Calu3 (cell line): ENCODE results near the gene BSND. TPM values are rescaled to one million over a fixed set of nuclear protein-coding genes. Genes with fewer than 3 reads are reported as not detected.

Experiments
- BruUV-seq: library from RNA; stranded (reverse); fragments of 400-500 nt; replicated peaks from 2 replicates; lab custom pipeline; 2021; lab: Mats Ljungman, UMichigan
- CTCF ChIA-PET: fragments of 300-600 bp; sonication (Branson Sonifier 250); formaldehyde crosslinking; loops from one replicate; lab custom pipeline; 2022; ENCODE audit warnings: antibody characterized with exemption; lab: Charles Lee
- DNase-seq: peaks from one replicate; pipeline ENCODE4 v3.0.0; 2022
- H3K27ac Mint-ChIP-seq: one replicate; pipeline ENCODE4 v1.8.0; 2022; ENCODE audit warnings: mixed read lengths; ENCODE audit not compliant: unreplicated experiment
- H3K27me3 Mint-ChIP-seq: one replicate; pipeline ENCODE4 v1.8.0; 2022; ENCODE audit warnings: mixed read lengths; ENCODE audit not compliant: unreplicated experiment
- H3K36me3 Mint-ChIP-seq: one replicate; pipeline ENCODE4 v1.8.0; 2022; ENCODE audit warnings: mild to moderate bottlenecking, moderate library complexity, mixed read lengths; ENCODE audit not compliant: insufficient read depth, unreplicated experiment
- H3K4me1 Mint-ChIP-seq: one replicate; pipeline ENCODE4 v1.8.0; 2022; ENCODE audit warnings: mild to moderate bottlenecking, low read depth, mixed read lengths; ENCODE audit not compliant: unreplicated experiment
- H3K4me3 Mint-ChIP-seq: one replicate; pipeline ENCODE4 v1.8.0; 2022; ENCODE audit warnings: mild to moderate bottlenecking, low read depth, moderate library complexity, mixed read lengths; ENCODE audit not compliant: unreplicated experiment
- H3K9me3 Mint-ChIP-seq: one replicate; pipeline ENCODE4 v1.8.0; 2022; ENCODE audit warnings: low read depth, mixed read lengths; ENCODE audit not compliant: unreplicated experiment
- intact Hi-C: fragments of 100-400 bp; cut with micrococcal nuclease; formaldehyde crosslinking; loops from one replicate; pipeline ENCODE4 v1.10.0; 2022; ENCODE audit not compliant: unreplicated experiment
- total RNA-seq: library from RNA; stranded (reverse); gene quantifications from 2 replicates; pipeline ENCODE4 v1.2.3, GENCODE V29; 2022
- TF ChIP-seq, protein P1 (sequence below): fragments of 200-600 bp; IDR thresholded peaks from one replicate; pipeline ENCODE4 v1.8.0; 2022; ENCODE audit warnings: antibody characterized with exemption; ENCODE audit not compliant: unreplicated experiment

Gene BSND
- total RNA-seq, 1 experiment from 2014 or later = not detected

DNA sequence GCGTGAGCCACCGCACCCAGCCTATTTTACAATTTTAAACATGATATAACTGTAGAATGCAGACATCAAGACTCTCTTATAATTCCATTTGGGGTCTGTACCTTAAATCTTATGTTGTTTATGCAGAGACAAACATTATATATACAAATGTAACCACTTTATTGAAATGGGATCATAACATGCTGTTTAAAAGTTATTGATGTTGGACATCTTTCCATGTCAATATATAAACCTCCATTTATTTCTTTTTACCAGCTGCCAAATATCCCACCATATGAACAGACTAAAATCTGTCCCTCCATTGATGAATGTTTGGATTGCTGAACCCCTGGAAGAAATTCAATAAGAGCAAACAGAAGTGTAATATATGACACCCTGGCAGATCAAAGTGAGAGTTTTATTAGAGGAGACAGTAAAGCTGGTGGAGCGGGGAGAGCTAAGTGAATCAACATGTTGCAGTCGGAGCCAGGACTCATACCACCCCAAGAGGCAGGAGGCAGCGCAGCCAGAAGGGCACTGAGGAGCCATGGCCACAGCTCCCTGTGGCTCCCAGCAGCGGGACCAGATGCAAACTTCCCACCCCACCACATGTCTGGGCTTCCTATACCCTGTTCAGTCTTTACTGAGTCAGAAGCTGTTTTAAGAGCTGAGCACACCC, 35.9 kb downstream of the BSND start:
- BruUV-seq = no TSS peak
- peaks cover 2% of the 10 kb centered on the region for H3K9me3 Mint-ChIP-seq
- intact Hi-C loops = no loop called here
- H3K4me3 Mint-ChIP-seq = no peak overlapping the region
- no peak overlapping the region for H3K27ac Mint-ChIP-seq
- H3K27me3 Mint-ChIP-seq = peaks cover 37% of the 10 kb centered on the region
- peaks cover 33% of the 10 kb centered on the region for H3K4me1 Mint-ChIP-seq
- H3K36me3 Mint-ChIP-seq = peaks cover 14% of the 10 kb centered on the region
- DNase-seq = no peak
- TF ChIP-seq, protein P1, sequence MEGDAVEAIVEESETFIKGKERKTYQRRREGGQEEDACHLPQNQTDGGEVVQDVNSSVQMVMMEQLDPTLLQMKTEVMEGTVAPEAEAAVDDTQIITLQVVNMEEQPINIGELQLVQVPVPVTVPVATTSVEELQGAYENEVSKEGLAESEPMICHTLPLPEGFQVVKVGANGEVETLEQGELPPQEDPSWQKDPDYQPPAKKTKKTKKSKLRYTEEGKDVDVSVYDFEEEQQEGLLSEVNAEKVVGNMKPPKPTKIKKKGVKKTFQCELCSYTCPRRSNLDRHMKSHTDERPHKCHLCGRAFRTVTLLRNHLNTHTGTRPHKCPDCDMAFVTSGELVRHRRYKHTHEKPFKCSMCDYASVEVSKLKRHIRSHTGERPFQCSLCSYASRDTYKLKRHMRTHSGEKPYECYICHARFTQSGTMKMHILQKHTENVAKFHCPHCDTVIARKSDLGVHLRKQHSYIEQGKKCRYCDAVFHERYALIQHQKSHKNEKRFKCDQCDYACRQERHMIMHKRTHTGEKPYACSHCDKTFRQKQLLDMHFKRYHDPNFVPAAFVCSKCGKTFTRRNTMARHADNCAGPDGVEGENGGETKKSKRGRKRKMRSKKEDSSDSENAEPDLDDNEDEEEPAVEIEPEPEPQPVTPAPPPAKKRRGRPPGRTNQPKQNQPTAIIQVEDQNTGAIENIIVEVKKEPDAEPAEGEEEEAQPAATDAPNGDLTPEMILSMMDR = no peak
- CTCF ChIA-PET = interaction anchor here (1.3 kb wide), 1 partner anchor 13 kb away, joined by 7 read pairs; no protein-coding TSS in a partner anchor

DNA sequence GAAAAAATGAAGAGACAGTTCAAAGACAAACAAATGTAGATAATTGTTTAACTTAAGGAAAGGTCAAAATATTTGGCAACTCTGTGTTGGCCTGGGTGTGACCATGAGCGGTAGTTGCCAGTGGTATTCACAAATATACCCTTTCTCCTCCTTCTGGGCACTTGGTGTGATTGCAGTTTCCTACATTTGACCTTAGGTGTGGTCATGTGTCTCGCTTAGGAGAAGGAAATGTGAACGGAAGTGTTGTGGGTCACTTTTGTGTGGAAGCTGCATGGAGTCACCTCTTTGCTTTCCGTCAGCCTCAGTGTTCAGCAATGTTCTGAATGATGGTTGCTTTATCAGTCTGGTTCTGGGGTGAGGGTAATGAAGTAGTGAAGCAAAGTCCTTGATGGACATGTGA, 37.2 kb downstream of the BSND start:
- peaks cover 27% of the 10 kb centered on the region for H3K36me3 Mint-ChIP-seq
- CTCF ChIA-PET = interaction anchor here (0.6 to 1.3 kb wide), 2 partner anchors 14 to 28 kb away, joined by 3 to 7 read pairs; no protein-coding TSS in a partner anchor
- peaks cover 34% of the 10 kb centered on the region for H3K4me1 Mint-ChIP-seq
- DNase-seq = no peak
- BruUV-seq = no TSS peak
- intact Hi-C loops = no loop called here
- peaks cover 24% of the 10 kb centered on the region for H3K27me3 Mint-ChIP-seq
- H3K27ac Mint-ChIP-seq = no peak overlapping the region
- TF ChIP-seq, protein P1 = peak; percentile 17
- no peak overlapping the region for H3K4me3 Mint-ChIP-seq
- H3K9me3 Mint-ChIP-seq = peaks cover 2% of the 10 kb centered on the region

DNA sequence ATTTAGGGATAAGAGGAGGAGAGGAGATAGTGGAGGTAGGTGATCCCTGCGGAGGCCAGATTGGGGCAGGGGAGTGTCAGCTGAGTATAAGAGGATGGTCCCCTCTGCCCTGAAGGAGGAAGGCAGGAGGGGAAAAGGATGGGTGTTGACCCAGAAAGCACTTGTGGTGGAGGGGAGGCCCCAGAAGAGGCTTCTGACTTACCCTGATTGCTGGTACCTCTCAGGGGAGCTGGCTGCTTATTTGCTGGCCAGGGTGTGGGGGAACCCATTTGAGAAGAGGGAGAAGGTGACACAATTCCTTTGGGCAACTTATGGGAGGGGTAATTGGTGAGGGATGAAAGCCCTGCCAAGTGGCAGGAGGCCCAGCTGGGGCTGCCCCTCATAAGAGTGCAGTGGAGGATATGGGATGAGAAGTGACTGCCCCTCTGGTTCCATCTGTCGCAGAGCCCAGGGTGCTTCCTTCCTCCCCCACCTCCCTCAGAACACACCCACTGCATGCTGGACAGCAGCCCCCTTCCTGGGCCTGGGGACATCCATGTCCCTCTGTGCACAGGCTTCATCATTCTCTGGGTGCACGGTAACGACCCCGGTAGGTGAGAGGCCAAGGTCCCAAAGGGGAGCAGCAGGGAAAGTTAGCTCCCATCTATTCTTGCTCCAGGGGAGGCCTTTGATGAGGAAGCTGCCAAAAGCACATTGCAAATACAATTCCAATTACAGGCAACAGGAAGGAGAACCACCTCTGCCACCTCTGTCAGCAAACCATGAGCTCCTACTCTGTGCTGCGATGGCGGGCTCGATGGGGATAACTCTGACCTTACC, 39.2 kb downstream of the BSND start:
- H3K9me3 Mint-ChIP-seq = no peaks in the 10 kb centered on the region
- TF ChIP-seq, protein P1 = no peak
- H3K4me3 Mint-ChIP-seq = no peak overlapping the region
- no TSS peak for BruUV-seq
- H3K36me3 Mint-ChIP-seq = peaks cover 36% of the 10 kb centered on the region
- DNase-seq = no peak
- intact Hi-C loops = no loop called here
- CTCF ChIA-PET = interaction anchor here (1.0 to 1.3 kb wide), 2 partner anchors 16 to 93 kb away, joined by 3 to 6 read pairs; no protein-coding TSS in a partner anchor
- peaks cover 11% of the 10 kb centered on the region for H3K27me3 Mint-ChIP-seq
- peaks cover 49% of the 10 kb centered on the region for H3K4me1 Mint-ChIP-seq
- peak overlapping the region; percentile 23 for H3K27ac Mint-ChIP-seq

DNA sequence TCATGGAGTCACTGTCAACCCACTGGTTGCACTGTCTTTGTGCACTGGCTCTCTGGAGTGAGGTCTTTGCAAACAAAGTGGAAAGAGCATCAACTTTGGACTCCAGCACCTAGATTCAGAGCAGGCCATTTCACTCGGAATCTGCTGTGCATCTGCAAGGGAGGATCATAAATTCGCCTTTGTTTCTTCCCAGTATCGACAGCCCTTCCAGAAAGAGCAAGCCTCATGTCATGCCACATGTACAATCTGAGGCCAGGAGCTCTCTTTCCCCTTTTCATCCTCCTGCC, 39.8 kb downstream of the BSND start:
- intact Hi-C loops = no loop called here

More for the DNA sequence above, 39.8 kb downstream of the BSND start:
- CTCF ChIA-PET = interaction anchor here (1.0 to 1.3 kb wide), 2 partner anchors 17 to 93 kb away, joined by 3 to 6 read pairs; no protein-coding TSS in a partner anchor
- Mint-ChIP-seq H3K4me1 (peaks cover 52% of the 10 kb centered on the region), H3K4me3 (peak overlapping the region; percentile 99), H3K9me3 (no peaks in the 10 kb centered on the region), H3K27ac (peak overlapping the region; percentile 68), H3K27me3 (peaks cover 5% of the 10 kb centered on the region), H3K36me3 (peaks cover 36% of the 10 kb centered on the region)
- DNase-seq = no peak
- BruUV-seq = no TSS peak
- TF ChIP-seq, protein P1 = no peak
